ENCODE results near the gene CC2D1A.

DNA sequence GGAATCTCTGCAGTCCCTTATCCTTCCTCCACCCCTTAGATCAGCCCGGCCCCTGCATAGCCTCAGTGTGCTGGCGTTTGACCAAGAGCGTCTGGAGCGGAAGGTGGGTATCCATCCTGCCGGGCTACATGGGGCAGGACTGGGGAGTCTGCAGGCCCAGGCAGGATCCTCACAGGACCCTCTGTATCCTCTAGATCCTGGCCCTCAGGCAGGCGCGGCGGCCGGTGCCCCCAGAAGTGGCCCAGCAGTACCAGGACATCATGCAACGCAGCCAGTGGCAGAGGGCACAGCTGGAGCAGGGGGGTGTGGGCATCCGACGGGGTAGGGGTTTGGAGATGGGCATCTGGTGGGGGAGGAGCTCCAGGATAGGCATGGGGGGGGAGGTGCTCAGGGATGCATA, 23.3 kb downstream of the CC2D1A start:
- TF ChIP-seq, protein P1, sequence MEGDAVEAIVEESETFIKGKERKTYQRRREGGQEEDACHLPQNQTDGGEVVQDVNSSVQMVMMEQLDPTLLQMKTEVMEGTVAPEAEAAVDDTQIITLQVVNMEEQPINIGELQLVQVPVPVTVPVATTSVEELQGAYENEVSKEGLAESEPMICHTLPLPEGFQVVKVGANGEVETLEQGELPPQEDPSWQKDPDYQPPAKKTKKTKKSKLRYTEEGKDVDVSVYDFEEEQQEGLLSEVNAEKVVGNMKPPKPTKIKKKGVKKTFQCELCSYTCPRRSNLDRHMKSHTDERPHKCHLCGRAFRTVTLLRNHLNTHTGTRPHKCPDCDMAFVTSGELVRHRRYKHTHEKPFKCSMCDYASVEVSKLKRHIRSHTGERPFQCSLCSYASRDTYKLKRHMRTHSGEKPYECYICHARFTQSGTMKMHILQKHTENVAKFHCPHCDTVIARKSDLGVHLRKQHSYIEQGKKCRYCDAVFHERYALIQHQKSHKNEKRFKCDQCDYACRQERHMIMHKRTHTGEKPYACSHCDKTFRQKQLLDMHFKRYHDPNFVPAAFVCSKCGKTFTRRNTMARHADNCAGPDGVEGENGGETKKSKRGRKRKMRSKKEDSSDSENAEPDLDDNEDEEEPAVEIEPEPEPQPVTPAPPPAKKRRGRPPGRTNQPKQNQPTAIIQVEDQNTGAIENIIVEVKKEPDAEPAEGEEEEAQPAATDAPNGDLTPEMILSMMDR (IDR thresholded peaks at IDR 0.05; ENCODE audit: low read depth, low read length, poor library complexity, severe bottlenecking), result no peak
- no peak for TF ChIP-seq EZH2phosphoT487 (IDR thresholded peaks at IDR 0.05; ENCODE audit: borderline replicate concordance, low read length)

Measured in DOHH2 (cell line).